Testis (tissue), 3 donors: ENCODE results near the gene PPP1R27. TPM values are rescaled to one million over a fixed set of nuclear protein-coding genes. Genes with fewer than 3 reads are reported as not detected.
"Not testable (repeated sequence)": the region's sequence is repeated elsewhere in the genome, so short reads cannot be mapped to it uniquely, and the experiment has no call there.

Source experiments
- DNase-seq: peaks from one replicate; pipeline ENCODE4 v3.0.0-alpha.2; 2019
- H3K27ac ChIP-seq, 2 donors: fragments of 200-600 bp; sonication (generic); one replicate each; pipeline ENCODE4 v1.5.1; 2019
- H3K27me3 ChIP-seq: fragments of 200-600 bp; sonication (generic); one replicate; pipeline ENCODE4 v1.5.1; 2019
- H3K36me3 ChIP-seq: fragments of 200-600 bp; sonication (generic); one replicate; pipeline ENCODE4 v1.5.1; 2017; ENCODE audit warnings: low read depth; ENCODE audit errors: missing control alignments
- H3K4me1 ChIP-seq: fragments of 200-600 bp; sonication (generic); one replicate; pipeline ENCODE4 v1.5.1; 2019
- H3K4me3 ChIP-seq, 2 donors: fragments of 200-600 bp; sonication (generic); one replicate each; pipeline ENCODE4 v1.5.1; 2017 to 2019
- H3K9me3 ChIP-seq: fragments of 200-600 bp; sonication (generic); one replicate; pipeline ENCODE4 v1.5.1; 2017
- POLR2A ChIP-seq: fragments of 450-650 bp; IDR thresholded peaks from one replicate; pipeline ENCODE4 v1.6.1; 2017; ENCODE audit warnings: antibody characterized with exemption, mild to moderate bottlenecking, moderate library complexity
- WGBS, 2 donors: methylation state at CpG; one replicate each; pipeline ENCODE4 v1.1.5; 2018; 5-methylcytosine and 5-hydroxymethylcytosine counted together
- intact Hi-C: fragments of 100-400 bp; cut with DNase I; formaldehyde crosslinking; loops from one replicate; pipeline ENCODE4 v1.15.1; 2023; ENCODE audit warnings: low total_unique reads
- polyA plus RNA-seq: library from polyadenylated mRNA; stranded (reverse); fragments of 350-450 nt; fragmentation: Illumina TruSeq; extraction: RNeasy Lipid Tissue Mini Kit (QIAGEN cat#74804); gene quantifications from one replicate; pipeline ENCODE4 v1.2.3, GENCODE V29; 2014; ENCODE audit warnings: low read depth, low replicate concordance; ENCODE audit not compliant: insufficient read depth
- total RNA-seq, 2 donors: library from RNA; depleted of rRNA; stranded (reverse); fragments of >200 nt; gene quantifications; one replicate each; pipeline ENCODE4 v1.2.3, GENCODE V29; 2016
- TF ChIP-seq, protein P1 (sequence below), 3 experiments: fragments of 450-650 bp in 2 of 3; fragments of 200-600 bp in 1 of 3; sonication (generic) in 1 of 3; IDR thresholded peaks; one replicate each; pipeline ENCODE4 v1.5.1; 2016 to 2019; ENCODE audit warnings: antibody characterized with exemption in 3 of 3, mild to moderate bottlenecking in 2 of 3, moderate library complexity in 1 of 3

PPP1R27 gene
- total and polyA plus RNA-seq, 3 donors from 2014 or later, result 1.6 to 7.5 (median 1.9) TPM

DNA sequence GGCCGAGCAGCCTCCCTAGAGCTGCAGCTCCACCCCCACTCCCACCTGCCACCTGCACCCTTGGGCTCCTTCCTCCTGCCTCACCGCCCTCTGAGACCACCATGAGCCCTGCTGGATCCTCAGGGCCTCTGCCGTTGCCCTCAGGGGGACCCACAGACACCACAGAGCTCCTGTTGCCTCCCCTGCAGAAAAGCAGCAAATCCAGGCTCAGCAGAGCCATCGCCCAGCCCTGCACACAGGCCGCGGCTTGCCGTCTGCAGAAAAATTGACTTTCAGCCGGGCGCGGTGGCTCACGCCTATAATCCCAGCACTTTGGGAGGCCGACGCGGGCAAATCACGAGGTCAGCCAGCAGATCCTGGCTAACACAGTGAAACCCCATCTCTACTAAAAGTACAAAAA lies 7.0 kb upstream of the PPP1R27 start:
- 97 to 100% methylated on average over 2 to 15 of the region's 15 CpGs for WGBS, 2 donors
- no peak for TF ChIP-seq POLR2A
- TF ChIP-seq, protein P1, sequence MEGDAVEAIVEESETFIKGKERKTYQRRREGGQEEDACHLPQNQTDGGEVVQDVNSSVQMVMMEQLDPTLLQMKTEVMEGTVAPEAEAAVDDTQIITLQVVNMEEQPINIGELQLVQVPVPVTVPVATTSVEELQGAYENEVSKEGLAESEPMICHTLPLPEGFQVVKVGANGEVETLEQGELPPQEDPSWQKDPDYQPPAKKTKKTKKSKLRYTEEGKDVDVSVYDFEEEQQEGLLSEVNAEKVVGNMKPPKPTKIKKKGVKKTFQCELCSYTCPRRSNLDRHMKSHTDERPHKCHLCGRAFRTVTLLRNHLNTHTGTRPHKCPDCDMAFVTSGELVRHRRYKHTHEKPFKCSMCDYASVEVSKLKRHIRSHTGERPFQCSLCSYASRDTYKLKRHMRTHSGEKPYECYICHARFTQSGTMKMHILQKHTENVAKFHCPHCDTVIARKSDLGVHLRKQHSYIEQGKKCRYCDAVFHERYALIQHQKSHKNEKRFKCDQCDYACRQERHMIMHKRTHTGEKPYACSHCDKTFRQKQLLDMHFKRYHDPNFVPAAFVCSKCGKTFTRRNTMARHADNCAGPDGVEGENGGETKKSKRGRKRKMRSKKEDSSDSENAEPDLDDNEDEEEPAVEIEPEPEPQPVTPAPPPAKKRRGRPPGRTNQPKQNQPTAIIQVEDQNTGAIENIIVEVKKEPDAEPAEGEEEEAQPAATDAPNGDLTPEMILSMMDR (IDR thresholded peaks at IDR 0.05), result no peak
- no peak for DNase-seq
- Histone ChIP-seq H3K4me3 (no peak overlapping the region), H3K9me3 (no peaks in the 10 kb centered on the region), H3K36me3 (no peaks in the 10 kb centered on the region), H3K27me3 (no peaks in the 10 kb centered on the region), H3K4me1 (no peaks in the 10 kb centered on the region), H3K27ac (no peak overlapping the region)
- intact Hi-C loops, result no loop called here

DNA sequence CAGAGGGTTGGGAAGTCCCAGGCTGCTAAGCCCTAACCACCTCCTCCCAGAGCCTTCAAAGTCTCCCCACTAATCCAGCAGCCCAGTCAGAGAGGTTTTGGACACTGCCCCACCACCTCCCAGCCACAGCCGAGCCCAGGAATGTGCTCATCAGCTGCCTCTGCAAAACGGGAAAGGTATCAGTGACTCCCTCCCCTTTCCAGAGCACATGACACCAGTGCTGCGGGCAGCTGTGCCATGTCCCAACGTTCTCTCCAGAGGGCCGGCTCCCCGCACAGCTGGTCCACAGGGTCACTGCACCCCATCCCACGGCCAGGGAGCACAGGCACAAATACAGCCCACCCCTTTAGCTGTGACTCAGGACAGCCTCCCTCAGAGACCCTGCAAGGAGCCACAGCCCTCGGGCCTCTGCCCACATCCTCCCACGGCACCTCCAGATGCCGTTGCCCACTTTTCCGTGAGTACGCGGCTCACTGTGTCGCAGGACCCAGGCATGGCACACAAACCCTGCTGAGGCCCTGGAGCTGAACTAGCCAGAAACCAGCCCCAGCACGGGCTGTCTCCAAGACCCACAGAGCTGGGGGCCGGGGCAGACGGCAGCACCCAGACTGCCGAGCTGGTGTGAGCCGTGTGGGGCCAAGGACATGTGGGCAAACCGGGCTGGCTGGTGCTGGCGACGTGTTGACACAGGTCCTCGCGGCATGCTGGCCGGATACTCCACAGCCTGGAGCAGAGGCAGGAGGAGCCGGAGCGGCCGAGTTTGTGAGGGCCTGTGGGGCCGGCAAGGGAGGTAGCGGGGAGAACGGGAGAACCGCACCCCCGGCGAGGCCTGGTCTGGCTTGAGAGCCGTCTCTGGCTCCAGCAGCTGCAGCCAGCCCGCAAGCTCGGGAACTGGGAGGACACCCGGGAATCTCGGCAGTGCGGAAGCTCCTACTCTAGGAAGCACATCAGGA lies 6.3 kb upstream of the PPP1R27 start:
- H3K9me3 ChIP-seq, result no peaks in the 10 kb centered on the region
- no peak for DNase-seq
- no peaks in the 10 kb centered on the region for H3K4me1 ChIP-seq
- WGBS, 2 donors, result 72 to 73% methylated on average over 13 to 40 of the region's 40 CpGs
- no peak overlapping the region for H3K27ac ChIP-seq
- intact Hi-C loops, result no loop called here
- no peak overlapping the region for H3K4me3 ChIP-seq
- H3K36me3 ChIP-seq, result no peaks in the 10 kb centered on the region
- H3K27me3 ChIP-seq, result no peaks in the 10 kb centered on the region
- TF ChIP-seq, protein P1 (IDR thresholded peaks at IDR 0.05), result no peak
- TF ChIP-seq POLR2A, result no peak

DNA sequence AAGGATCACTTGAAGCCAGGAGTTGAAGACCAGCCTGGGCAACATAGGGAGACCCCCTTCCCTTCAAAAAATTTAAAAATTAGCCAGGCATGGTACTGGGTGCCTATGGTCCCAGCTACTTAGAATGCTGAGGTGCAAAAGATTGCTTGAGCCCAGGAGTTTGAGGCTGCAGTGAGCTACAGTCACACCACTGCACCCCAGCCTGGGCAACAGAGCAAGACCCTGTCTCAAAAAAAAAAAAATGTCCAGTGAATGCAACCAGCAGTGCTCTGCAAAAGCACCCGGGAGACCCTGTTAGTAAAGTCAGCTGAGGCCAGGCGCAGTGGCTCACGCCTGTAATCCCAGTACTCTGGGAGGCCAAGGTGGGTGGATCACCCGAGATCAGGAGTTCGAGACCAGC lies 5.2 kb upstream of the PPP1R27 start:
- H3K4me1 ChIP-seq, H3K27me3 ChIP-seq, intact Hi-C loops, H3K4me3 ChIP-seq, H3K27ac ChIP-seq, H3K36me3 ChIP-seq, DNase-seq, H3K9me3 ChIP-seq: not testable (repeated sequence)
- 94 to 99% methylated on average over 5 of the region's 5 CpGs for WGBS, 2 donors

DNA sequence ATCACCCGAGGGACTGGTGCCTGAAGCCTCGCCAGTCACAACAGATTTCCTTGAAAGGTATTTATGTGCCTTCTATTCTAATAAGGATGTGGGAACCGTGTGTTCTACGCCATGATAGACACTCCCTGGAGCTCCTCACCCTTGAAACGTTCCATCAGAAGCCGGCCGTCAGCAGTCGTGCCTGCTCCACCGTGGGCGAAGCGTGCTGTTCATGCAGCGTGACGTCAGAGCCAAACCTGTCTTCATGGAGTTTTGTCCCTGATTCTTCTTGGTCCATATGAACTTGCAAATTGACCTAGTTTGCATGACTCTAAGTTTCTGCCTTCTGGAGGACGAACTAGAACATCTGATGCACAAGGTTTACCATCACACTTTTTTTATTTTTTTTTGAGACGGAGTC lies 4.5 kb upstream of the PPP1R27 start:
- Histone ChIP-seq H3K27ac (no peak overlapping the region), H3K4me1 (no peaks in the 10 kb centered on the region), H3K36me3 (no peaks in the 10 kb centered on the region), H3K27me3 (no peaks in the 10 kb centered on the region), H3K4me3 (no peak overlapping the region), H3K9me3 (no peaks in the 10 kb centered on the region)
- WGBS, 2 donors, result 84 to 88% methylated on average over 15 of the region's 15 CpGs
- intact Hi-C loops, result no loop called here
- TF ChIP-seq, protein P1 (IDR thresholded peaks at IDR 0.05), result no peak
- no peak for TF ChIP-seq POLR2A
- DNase-seq, result no peak

DNA sequence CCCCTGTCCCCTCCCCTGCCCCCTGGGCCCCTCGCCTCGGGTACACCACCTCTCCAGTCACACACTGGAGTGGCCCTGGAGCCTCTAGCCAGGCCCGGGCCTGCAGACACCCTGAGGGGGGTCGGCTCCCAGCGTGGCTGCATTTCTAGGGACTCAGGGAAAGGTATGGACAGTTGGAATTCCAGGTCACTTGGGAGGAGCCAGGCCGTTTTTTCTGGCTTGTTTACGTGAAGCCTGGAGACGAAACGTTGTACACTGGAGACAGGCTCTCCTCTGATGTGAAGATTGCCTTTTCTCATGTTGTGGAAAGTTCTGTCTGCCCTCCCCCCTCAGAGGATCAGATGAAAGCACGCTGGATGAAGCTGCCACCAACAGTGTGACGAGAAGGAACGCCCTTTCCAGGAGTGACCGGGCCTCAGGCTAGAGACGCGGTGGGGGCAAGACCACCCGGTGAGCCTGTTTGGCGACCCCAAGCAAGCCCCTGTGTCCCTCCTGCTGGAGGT lies 4.0 kb upstream of the PPP1R27 start:
- intact Hi-C loops, result no loop called here
- no peak for DNase-seq
- no peak overlapping the region for H3K27ac ChIP-seq
- 63 to 66% methylated on average over 17 of the region's 17 CpGs for WGBS, 2 donors
- no peaks in the 10 kb centered on the region for H3K9me3 ChIP-seq
- H3K4me3 ChIP-seq, result no peak overlapping the region
- TF ChIP-seq, protein P1 (IDR thresholded peaks at IDR 0.05), result no peak
- no peak for TF ChIP-seq POLR2A
- H3K4me1 ChIP-seq, result no peaks in the 10 kb centered on the region
- no peaks in the 10 kb centered on the region for H3K27me3 ChIP-seq
- no peaks in the 10 kb centered on the region for H3K36me3 ChIP-seq
